Cardiac fibroblast (primary cell): ENCODE data around the gene COQ2.
A peak's percentile ranks its signal among the peaks of the same experiment; 100 is the strongest.

Experiments
- DNase-seq, 2 donors: peaks; one replicate each; pipeline versions ENCODE4 v3.0.0 to v3.0.0-alpha.2; 2010; ENCODE audit warnings: low read depth in 2 of 2
- H3K4me3 ChIP-seq, 2 donors: replicated peaks in 1 of 2; 1 replicate in 1 of 2; 2 replicates in 1 of 2; pipeline ENCODE4 v1.5.1; 2011; ENCODE audit warnings: low read depth in 2 of 2, low read length in 2 of 2, mild to moderate bottlenecking in 2 of 2, moderate library complexity in 1 of 2
- CTCF ChIP-seq: IDR thresholded peaks from one replicate; pipeline ENCODE4 v1.5.1; 2011; ENCODE audit warnings: low read depth, mild to moderate bottlenecking, low read length, inconsistent platforms

The COQ2 gene

DNA sequence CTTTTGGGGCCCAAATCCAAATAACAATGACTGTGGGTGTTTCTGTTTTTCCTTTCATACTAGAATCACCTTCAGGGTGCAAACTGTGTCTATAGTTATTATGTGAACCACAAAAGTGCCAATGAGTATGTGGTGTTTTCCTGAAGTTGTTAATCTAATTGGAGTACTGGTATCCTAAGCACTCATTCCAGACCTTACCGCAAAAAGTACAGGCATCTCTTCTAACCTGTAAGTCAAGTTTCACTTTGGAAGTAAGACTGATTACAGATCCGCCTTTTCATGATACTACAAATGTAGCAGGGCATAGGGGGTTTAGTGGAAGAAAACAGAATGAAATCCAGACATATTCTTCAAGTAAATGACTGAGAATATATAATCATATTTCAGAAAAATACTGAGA, 16.1 kb downstream of the COQ2 start:
- TF ChIP-seq CTCF: no peak
- no peak for DNase-seq
- no peak overlapping the region for H3K4me3 ChIP-seq

- no peak for TF ChIP-seq CTCF
- no peak for DNase-seq
Observed at GRCh38 chr4:83267830-83268475, 16.6 kb downstream of the COQ2 start.

GRCh38 chr4:83267121-83267829, 17.3 kb downstream of the COQ2 start:
- no peak overlapping the region for H3K4me3 ChIP-seq
- peak; percentile 90 for DNase-seq
- no peak for TF ChIP-seq CTCF

More at GRCh38 chr4:83267830-83268475, 16.6 kb downstream of the COQ2 start:
- H3K4me3 ChIP-seq: no peak overlapping the region

DNA sequence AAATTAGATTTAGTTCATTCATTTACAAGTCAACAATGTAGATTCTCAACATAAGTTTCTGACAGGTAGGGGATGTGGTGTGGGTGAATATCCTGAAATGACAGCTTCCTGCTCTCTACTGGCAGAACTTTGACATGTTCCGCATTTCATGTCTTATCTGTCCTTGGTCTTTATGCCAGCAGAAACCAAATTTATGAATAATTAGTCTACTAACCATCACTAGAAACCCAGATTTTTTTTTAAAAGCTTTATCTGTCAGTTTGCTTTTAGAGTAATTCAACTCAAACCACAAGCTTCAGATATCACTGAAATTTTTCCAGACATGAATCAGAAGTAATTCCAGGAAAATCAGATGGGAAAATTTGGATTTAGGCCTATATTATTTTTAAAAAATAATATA, 17.9 kb downstream of the COQ2 start:
- H3K4me3 ChIP-seq: no peak overlapping the region
- peak in 1 of 2 donors; percentile 51 for DNase-seq
- no peak for TF ChIP-seq CTCF

DNA sequence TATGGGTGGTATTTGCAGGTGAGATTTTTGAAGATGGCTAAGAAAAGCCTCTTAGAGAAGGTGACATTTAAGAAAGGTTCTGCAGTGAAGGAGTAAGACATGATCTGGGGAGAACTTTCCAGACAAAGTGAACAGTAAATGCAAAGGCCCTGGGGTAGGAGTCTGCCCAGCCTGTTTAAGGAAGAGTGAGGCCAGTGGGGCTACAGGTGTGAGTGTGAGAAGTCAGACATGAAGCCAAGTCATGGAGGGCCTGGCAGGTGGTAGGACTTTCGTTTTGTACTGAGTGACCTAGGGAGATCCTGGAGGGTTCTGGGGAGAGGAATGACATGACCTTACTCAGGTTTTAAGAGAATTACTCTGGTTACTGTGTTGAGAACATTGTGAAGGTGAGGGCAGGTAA, 21.5 kb downstream of the COQ2 start:
- no peak overlapping the region for H3K4me3 ChIP-seq
- DNase-seq: no peak
- TF ChIP-seq CTCF: no peak

- DNase-seq: no peak
- no peak overlapping the region for H3K4me3 ChIP-seq
- no peak for TF ChIP-seq CTCF
Observed at GRCh38 chr4:83262682-83263081, 21.9 kb downstream of the COQ2 start.
